ENCODE data around the gene ZC3H7A. TPM values are rescaled to one million over a fixed set of nuclear protein-coding genes. Genes with fewer than 3 reads are reported as not detected.

Gene ZC3H7A
- total and polyA plus RNA-seq, 2 donors (not counting 1 experiment from before 2014, with no cell fraction given) = 48.9 to 52.8 TPM

GRCh38 chr16:11799509-11800381 lies 2.7 kb upstream of the ZC3H7A start:
- TF ChIP-seq, protein P1, sequence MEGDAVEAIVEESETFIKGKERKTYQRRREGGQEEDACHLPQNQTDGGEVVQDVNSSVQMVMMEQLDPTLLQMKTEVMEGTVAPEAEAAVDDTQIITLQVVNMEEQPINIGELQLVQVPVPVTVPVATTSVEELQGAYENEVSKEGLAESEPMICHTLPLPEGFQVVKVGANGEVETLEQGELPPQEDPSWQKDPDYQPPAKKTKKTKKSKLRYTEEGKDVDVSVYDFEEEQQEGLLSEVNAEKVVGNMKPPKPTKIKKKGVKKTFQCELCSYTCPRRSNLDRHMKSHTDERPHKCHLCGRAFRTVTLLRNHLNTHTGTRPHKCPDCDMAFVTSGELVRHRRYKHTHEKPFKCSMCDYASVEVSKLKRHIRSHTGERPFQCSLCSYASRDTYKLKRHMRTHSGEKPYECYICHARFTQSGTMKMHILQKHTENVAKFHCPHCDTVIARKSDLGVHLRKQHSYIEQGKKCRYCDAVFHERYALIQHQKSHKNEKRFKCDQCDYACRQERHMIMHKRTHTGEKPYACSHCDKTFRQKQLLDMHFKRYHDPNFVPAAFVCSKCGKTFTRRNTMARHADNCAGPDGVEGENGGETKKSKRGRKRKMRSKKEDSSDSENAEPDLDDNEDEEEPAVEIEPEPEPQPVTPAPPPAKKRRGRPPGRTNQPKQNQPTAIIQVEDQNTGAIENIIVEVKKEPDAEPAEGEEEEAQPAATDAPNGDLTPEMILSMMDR (conservative IDR thresholded peaks at IDR 0.05 in 1 of 2, IDR thresholded peaks at IDR 0.05 in 1 of 2; ENCODE audit: low read depth in 1 of 2, low read length in 2 of 2) = no peak
- TF ChIP-seq EZH2 (IDR thresholded peaks at IDR 0.05; ENCODE audit: low read length, missing control alignments) = no peak
- H3K27ac ChIP-seq (ENCODE audit: insufficient read depth, low read length) = no peak overlapping the region
- no peaks in the 10 kb centered on the region for H4K20me1 ChIP-seq (ENCODE audit: control insufficient read depth, extremely low read depth, insufficient read depth, low read length)
- H3K36me3 ChIP-seq (ENCODE audit: control insufficient read depth, insufficient read depth, low read length) = no peaks in the 10 kb centered on the region
- no peaks in the 10 kb centered on the region for H3K27me3 ChIP-seq (ENCODE audit: control insufficient read depth, insufficient read depth, low read length)
- peaks cover 6% of the 10 kb centered on the region for H3K4me1 ChIP-seq (ENCODE audit: control insufficient read depth, extremely low read depth, insufficient read depth, low read length)
- no peak for DNase-seq (ENCODE audit: low read depth in 2 of 2)
- H3K9ac ChIP-seq (ENCODE audit: insufficient read depth, low read length) = no peak overlapping the region
- H2AFZ ChIP-seq (ENCODE audit: low read length) = no peak overlapping the region
- H3K79me2 ChIP-seq (ENCODE audit: control insufficient read depth, insufficient read depth, low read length) = peaks cover 37% of the 10 kb centered on the region
- H3K9me3 ChIP-seq (ENCODE audit: control insufficient read depth, insufficient read depth, low read depth, low read length) = no peaks in the 10 kb centered on the region
- H3K4me2 ChIP-seq (ENCODE audit: extremely low read depth, insufficient read depth, low read length) = peak overlapping the region; percentile 18
- no peak overlapping the region for H3K4me3 ChIP-seq (replicated peaks in 1 of 4; ENCODE audit: control extremely low read depth in 1 of 4, insufficient read depth in 1 of 4, low read depth in 3 of 4, low read length in 4 of 4)

GRCh38 chr16:11799017-11799381 lies 1.9 kb upstream of the ZC3H7A start:
- peak overlapping the region; percentile 97 for H3K27ac ChIP-seq (ENCODE audit: insufficient read depth, low read length)
- no peak for DNase-seq (ENCODE audit: low read depth in 2 of 2)
- H3K9me3 ChIP-seq (ENCODE audit: control insufficient read depth, insufficient read depth, low read depth, low read length) = no peaks in the 10 kb centered on the region
- peaks cover 6% of the 10 kb centered on the region for H3K4me1 ChIP-seq (ENCODE audit: control insufficient read depth, extremely low read depth, insufficient read depth, low read length)
- no peak overlapping the region for H2AFZ ChIP-seq (ENCODE audit: low read length)
- TF ChIP-seq EZH2 (IDR thresholded peaks at IDR 0.05; ENCODE audit: low read length, missing control alignments) = no peak
- TF ChIP-seq, protein P1 (conservative IDR thresholded peaks at IDR 0.05 in 1 of 2, IDR thresholded peaks at IDR 0.05 in 1 of 2; ENCODE audit: low read depth in 1 of 2, low read length in 2 of 2) = no peak
- no peaks in the 10 kb centered on the region for H4K20me1 ChIP-seq (ENCODE audit: control insufficient read depth, extremely low read depth, insufficient read depth, low read length)
- peak overlapping the region; percentile 99 for H3K4me2 ChIP-seq (ENCODE audit: extremely low read depth, insufficient read depth, low read length)
- H3K36me3 ChIP-seq (ENCODE audit: control insufficient read depth, insufficient read depth, low read length) = no peaks in the 10 kb centered on the region
- peaks cover 44% of the 10 kb centered on the region for H3K79me2 ChIP-seq (ENCODE audit: control insufficient read depth, insufficient read depth, low read length)
- H3K4me3 ChIP-seq (replicated peaks in 1 of 4; ENCODE audit: control extremely low read depth in 1 of 4, insufficient read depth in 1 of 4, low read depth in 3 of 4, low read length in 4 of 4) = peak overlapping the region in 1 of 4 experiments; percentile 77
- no peaks in the 10 kb centered on the region for H3K27me3 ChIP-seq (ENCODE audit: control insufficient read depth, insufficient read depth, low read length)
- no peak overlapping the region for H3K9ac ChIP-seq (ENCODE audit: insufficient read depth, low read length)

DNA sequence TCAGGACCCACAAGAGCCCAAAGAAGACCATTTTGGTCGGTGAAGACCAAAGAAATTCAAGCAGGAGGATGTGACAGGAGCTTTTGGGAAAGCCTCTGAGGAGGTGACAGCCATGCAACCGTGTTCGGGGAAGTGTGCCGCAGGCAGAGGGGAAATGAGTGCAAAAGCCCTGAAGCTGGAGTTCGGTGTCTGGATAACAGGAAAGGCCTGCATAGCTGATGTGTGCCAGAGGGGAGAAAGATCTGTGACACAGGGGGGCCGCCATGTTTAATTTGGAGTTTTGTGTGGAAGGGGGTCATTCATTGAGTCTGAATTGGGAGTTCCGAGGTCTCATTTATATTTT lies 870 bp upstream of the ZC3H7A start:
- TF ChIP-seq, protein P1 (conservative IDR thresholded peaks at IDR 0.05 in 1 of 2, IDR thresholded peaks at IDR 0.05 in 1 of 2; ENCODE audit: low read depth in 1 of 2, low read length in 2 of 2) = no peak
- TF ChIP-seq EZH2 (IDR thresholded peaks at IDR 0.05; ENCODE audit: low read length, missing control alignments) = no peak
- peak overlapping the region; percentile 26 for H2AFZ ChIP-seq (ENCODE audit: low read length)
- no peaks in the 10 kb centered on the region for H3K9me3 ChIP-seq (ENCODE audit: control insufficient read depth, insufficient read depth, low read depth, low read length)
- peak overlapping the region; percentile 99 for H3K4me2 ChIP-seq (ENCODE audit: extremely low read depth, insufficient read depth, low read length)
- peaks cover 6% of the 10 kb centered on the region for H3K4me1 ChIP-seq (ENCODE audit: control insufficient read depth, extremely low read depth, insufficient read depth, low read length)
- H3K36me3 ChIP-seq (ENCODE audit: control insufficient read depth, insufficient read depth, low read length) = no peaks in the 10 kb centered on the region
- peak overlapping the region; percentile 67 to 80 (median 78) for H3K4me3 ChIP-seq (replicated peaks in 1 of 4; ENCODE audit: control extremely low read depth in 1 of 4, insufficient read depth in 1 of 4, low read depth in 3 of 4, low read length in 4 of 4)
- no peaks in the 10 kb centered on the region for H4K20me1 ChIP-seq (ENCODE audit: control insufficient read depth, extremely low read depth, insufficient read depth, low read length)
- peaks cover 55% of the 10 kb centered on the region for H3K79me2 ChIP-seq (ENCODE audit: control insufficient read depth, insufficient read depth, low read length)
- no peak for DNase-seq (ENCODE audit: low read depth in 2 of 2)
- H3K27me3 ChIP-seq (ENCODE audit: control insufficient read depth, insufficient read depth, low read length) = no peaks in the 10 kb centered on the region
- peak overlapping the region; percentile 87 for H3K9ac ChIP-seq (ENCODE audit: insufficient read depth, low read length)
- peak overlapping the region; percentile 97 for H3K27ac ChIP-seq (ENCODE audit: insufficient read depth, low read length)
